Vagina (tissue), 2 donors: ENCODE measurements around the gene SLC12A8.

ENCODE experiments used
- POLR2A ChIP-seq, 2 donors: fragments of 450-650 bp; IDR thresholded peaks; one replicate each; pipeline ENCODE4 v1.6.1; 2017; ENCODE audit warnings: antibody characterized with exemption in 2 of 2, mild to moderate bottlenecking in 2 of 2, moderate library complexity in 2 of 2
- POLR2AphosphoS5 ChIP-seq, 2 donors: sonication (generic); formaldehyde crosslinking; IDR thresholded peaks; one replicate each; pipeline ENCODE4 v1.9.0; 2017; ENCODE audit warnings: antibody characterized with exemption in 2 of 2, mild to moderate bottlenecking in 2 of 2, low read depth in 1 of 2; ENCODE audit not compliant: insufficient read depth in 1 of 2
- TF ChIP-seq, protein P1 (sequence below), 3 experiments: fragments of 450-650 bp in 2 of 3; fragments of 200-600 bp in 1 of 3; sonication (generic) in 1 of 3; IDR thresholded peaks; one replicate each; pipeline ENCODE4 v1.5.1; 2017 to 2019; ENCODE audit warnings: antibody characterized with exemption in 3 of 3, mild to moderate bottlenecking in 2 of 3, moderate library complexity in 2 of 3

DNA sequence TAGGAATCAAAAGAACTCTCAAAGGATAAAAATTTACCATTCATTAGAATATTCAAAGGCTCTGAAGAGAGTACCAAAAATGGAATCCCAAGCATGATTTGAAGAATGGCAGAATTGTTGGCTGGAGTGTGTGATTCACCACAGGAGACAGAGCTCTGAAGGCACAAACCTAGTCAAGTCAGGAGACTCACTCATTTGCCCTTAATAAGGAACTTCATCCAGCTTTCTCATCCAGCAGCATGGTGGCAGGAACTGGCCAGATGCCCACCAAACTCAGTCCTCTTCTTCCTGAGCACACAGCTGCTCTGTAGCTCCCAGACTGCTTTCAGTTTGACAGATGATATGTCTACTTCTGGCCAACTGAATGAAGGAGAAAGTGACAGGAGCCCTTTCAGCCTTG lies 140.2 kb downstream of the SLC12A8 start:
- TF ChIP-seq, protein P1, sequence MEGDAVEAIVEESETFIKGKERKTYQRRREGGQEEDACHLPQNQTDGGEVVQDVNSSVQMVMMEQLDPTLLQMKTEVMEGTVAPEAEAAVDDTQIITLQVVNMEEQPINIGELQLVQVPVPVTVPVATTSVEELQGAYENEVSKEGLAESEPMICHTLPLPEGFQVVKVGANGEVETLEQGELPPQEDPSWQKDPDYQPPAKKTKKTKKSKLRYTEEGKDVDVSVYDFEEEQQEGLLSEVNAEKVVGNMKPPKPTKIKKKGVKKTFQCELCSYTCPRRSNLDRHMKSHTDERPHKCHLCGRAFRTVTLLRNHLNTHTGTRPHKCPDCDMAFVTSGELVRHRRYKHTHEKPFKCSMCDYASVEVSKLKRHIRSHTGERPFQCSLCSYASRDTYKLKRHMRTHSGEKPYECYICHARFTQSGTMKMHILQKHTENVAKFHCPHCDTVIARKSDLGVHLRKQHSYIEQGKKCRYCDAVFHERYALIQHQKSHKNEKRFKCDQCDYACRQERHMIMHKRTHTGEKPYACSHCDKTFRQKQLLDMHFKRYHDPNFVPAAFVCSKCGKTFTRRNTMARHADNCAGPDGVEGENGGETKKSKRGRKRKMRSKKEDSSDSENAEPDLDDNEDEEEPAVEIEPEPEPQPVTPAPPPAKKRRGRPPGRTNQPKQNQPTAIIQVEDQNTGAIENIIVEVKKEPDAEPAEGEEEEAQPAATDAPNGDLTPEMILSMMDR (IDR thresholded peaks at IDR 0.05): no peak
- no peak for TF ChIP-seq POLR2A (IDR thresholded peaks at IDR 0.05)
- TF ChIP-seq POLR2AphosphoS5 (IDR thresholded peaks at IDR 0.05; ENCODE audit: insufficient read depth in 1 of 2, low read depth in 1 of 2): no peak
